Fibroblast of lung (primary cell): ENCODE data around the gene GLP2R.

Experiments
- EZH2 ChIP-seq: IDR thresholded peaks from 2 replicates; pipeline ENCODE4 v1.5.1; 2012; ENCODE audit warnings: low read length, control low read depth, mild to moderate bottlenecking; ENCODE audit errors: missing control alignments
- TF ChIP-seq, protein P1 (sequence below), 2 donors: IDR thresholded peaks in 1 of 2; conservative IDR thresholded peaks in 1 of 2; 1 replicate in 1 of 2; 2 replicates in 1 of 2; pipeline ENCODE4 v1.5.1; 2011 to 2012; ENCODE audit warnings: low read length in 2 of 2, control low read depth in 1 of 2, inconsistent platforms in 1 of 2, low read depth in 1 of 2, mild to moderate bottlenecking in 1 of 2

GRCh38 chr17:9811086-9811485 lies 14.6 kb upstream of the GLP2R start:
- TF ChIP-seq, protein P1, sequence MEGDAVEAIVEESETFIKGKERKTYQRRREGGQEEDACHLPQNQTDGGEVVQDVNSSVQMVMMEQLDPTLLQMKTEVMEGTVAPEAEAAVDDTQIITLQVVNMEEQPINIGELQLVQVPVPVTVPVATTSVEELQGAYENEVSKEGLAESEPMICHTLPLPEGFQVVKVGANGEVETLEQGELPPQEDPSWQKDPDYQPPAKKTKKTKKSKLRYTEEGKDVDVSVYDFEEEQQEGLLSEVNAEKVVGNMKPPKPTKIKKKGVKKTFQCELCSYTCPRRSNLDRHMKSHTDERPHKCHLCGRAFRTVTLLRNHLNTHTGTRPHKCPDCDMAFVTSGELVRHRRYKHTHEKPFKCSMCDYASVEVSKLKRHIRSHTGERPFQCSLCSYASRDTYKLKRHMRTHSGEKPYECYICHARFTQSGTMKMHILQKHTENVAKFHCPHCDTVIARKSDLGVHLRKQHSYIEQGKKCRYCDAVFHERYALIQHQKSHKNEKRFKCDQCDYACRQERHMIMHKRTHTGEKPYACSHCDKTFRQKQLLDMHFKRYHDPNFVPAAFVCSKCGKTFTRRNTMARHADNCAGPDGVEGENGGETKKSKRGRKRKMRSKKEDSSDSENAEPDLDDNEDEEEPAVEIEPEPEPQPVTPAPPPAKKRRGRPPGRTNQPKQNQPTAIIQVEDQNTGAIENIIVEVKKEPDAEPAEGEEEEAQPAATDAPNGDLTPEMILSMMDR (conservative IDR thresholded peaks at IDR 0.05 in 1 of 2, IDR thresholded peaks at IDR 0.05 in 1 of 2; ENCODE audit: low read depth in 1 of 2, low read length in 2 of 2): no peak
- TF ChIP-seq EZH2: no peak
